PC-9 (cell line): ENCODE measurements around the gene DNAJB6. TPM values are rescaled to one million over a fixed set of nuclear protein-coding genes. Genes with fewer than 3 reads are reported as not detected.
A peak's percentile ranks its signal among the peaks of the same experiment; 100 is the strongest.

Experiments used
- BruUV-seq: library from RNA; stranded (reverse); fragments of 400-500 nt; replicated peaks from 2 replicates; lab custom pipeline; 2021; lab: Mats Ljungman, UMichigan
- CTCF ChIA-PET: fragments of 300-600 bp; sonication (Branson Sonifier 250); formaldehyde crosslinking; loops from one replicate; lab custom pipeline; 2022; ENCODE audit warnings: antibody characterized with exemption; lab: Charles Lee
- POLR2A ChIA-PET: fragments of 300-600 bp; sonication (Branson Sonifier 250); formaldehyde crosslinking; loops from one replicate; lab custom pipeline; 2022; ENCODE audit warnings: antibody characterized with exemption; ENCODE audit not compliant: unreplicated experiment; lab: Charles Lee
- DNase-seq, 2 experiments: peaks; one replicate each; pipeline versions ENCODE4 v3.0.0 to v3.0.0-alpha.2; 2015 to 2022; ENCODE audit warnings: mixed read lengths in 1 of 2
- H2AFZ ChIP-seq: fragments of 200-600 bp; sonication (generic); 2 replicates; pipeline ENCODE4 v1.8.1; 2017; ENCODE audit warnings: antibody characterized with exemption
- H3F3A ChIP-seq: fragments of 200-600 bp; sonication (generic); 2 replicates; pipeline ENCODE4 v1.8.1; 2017; ENCODE audit warnings: antibody characterized with exemption, mild to moderate bottlenecking, low read depth; ENCODE audit not compliant: insufficient read depth
- H3K27ac ChIP-seq: fragments of 200-600 bp; sonication (generic); 2 replicates; pipeline ENCODE4 v1.6.1; 2016; ENCODE audit warnings: mixed run types
- H3K27me3 ChIP-seq: fragments of 200-600 bp; sonication (generic); 2 replicates; pipeline ENCODE4 v1.6.1; 2016; ENCODE audit warnings: low read depth, mixed run types; ENCODE audit not compliant: insufficient read depth
- H3K36me3 ChIP-seq: fragments of 200-600 bp; sonication (generic); 2 replicates; pipeline ENCODE4 v1.6.1; 2016; ENCODE audit warnings: low read depth, mixed run types
- H3K4me1 ChIP-seq: fragments of 200-600 bp; sonication (generic); replicated peaks from 2 replicates; pipeline ENCODE4 v1.6.1; 2016; ENCODE audit warnings: mixed run types; ENCODE audit not compliant: insufficient read depth
- H3K4me2 ChIP-seq: fragments of 200-600 bp; sonication (generic); 2 replicates; pipeline ENCODE4 v1.6.1; 2017; ENCODE audit warnings: mixed run types
- H3K4me3 ChIP-seq: fragments of 200-600 bp; sonication (generic); 2 replicates; pipeline ENCODE4 v1.6.1; 2016; ENCODE audit warnings: mixed run types
- H3K79me2 ChIP-seq: fragments of 200-600 bp; sonication (generic); 2 replicates; pipeline ENCODE4 v1.6.1; 2017; ENCODE audit warnings: low read depth, mixed run types
- H3K9me2 ChIP-seq: fragments of 200-600 bp; sonication (generic); 2 replicates; pipeline ENCODE4 v1.8.1; 2017; ENCODE audit warnings: mild to moderate bottlenecking; ENCODE audit not compliant: insufficient read depth
- H3K9me3 ChIP-seq: fragments of 200-600 bp; sonication (generic); 2 replicates; pipeline ENCODE4 v1.8.1; 2016; ENCODE audit warnings: low read depth; ENCODE audit not compliant: insufficient read depth
- H4K20me1 ChIP-seq: fragments of 200-600 bp; sonication (generic); 2 replicates; pipeline ENCODE4 v1.8.1; 2017; ENCODE audit not compliant: insufficient read depth
- CTCF ChIP-seq: fragments of 200-600 bp; sonication (generic); conservative IDR thresholded peaks from 2 replicates; pipeline ENCODE4 v1.6.1; 2017; ENCODE audit warnings: mixed run types, antibody characterized with exemption, mild to moderate bottlenecking, moderate library complexity
- EZH2 ChIP-seq: fragments of 200-600 bp; sonication (generic); IDR thresholded peaks from 2 replicates; pipeline ENCODE4 v1.8.0; 2017; ENCODE audit warnings: antibody characterized with exemption, low read depth
- intact Hi-C: fragments of 100-400 bp; cut with micrococcal nuclease; formaldehyde crosslinking; loops from one replicate; pipeline ENCODE4 v1.10.0; 2022; ENCODE audit not compliant: unreplicated experiment
- total RNA-seq: library from RNA; stranded (reverse); gene quantifications from 2 replicates; pipeline ENCODE4 v1.2.3, GENCODE V29; 2021

Gene DNAJB6
- total RNA-seq, 1 experiment from 2014 or later = 182 TPM

- DNase-seq = no peak
- no TSS peak for BruUV-seq
- Histone ChIP-seq H3K9me3 (no peaks in the 10 kb centered on the region), H3K27me3 (no peaks in the 10 kb centered on the region), H3F3A (peaks cover 37% of the 10 kb centered on the region), H3K27ac (no peak overlapping the region), H3K4me1 (peaks cover 33% of the 10 kb centered on the region), H3K79me2 (no peaks in the 10 kb centered on the region), H4K20me1 (no peaks in the 10 kb centered on the region), H3K36me3 (no peaks in the 10 kb centered on the region), H2AFZ (no peak overlapping the region), H3K4me2 (no peak overlapping the region), H3K9me2 (no peaks in the 10 kb centered on the region), H3K4me3 (no peak overlapping the region)
- POLR2A ChIA-PET = no interaction called here
- intact Hi-C loops = no loop called here
- no peak for TF ChIP-seq CTCF
- CTCF ChIA-PET = no interaction called here
Measured at GRCh38 chr7:157299317-157299612, 37.5 kb upstream of the DNAJB6 start.

- H3K9me2 ChIP-seq = no peaks in the 10 kb centered on the region
- no peaks in the 10 kb centered on the region for H4K20me1 ChIP-seq
- no peak overlapping the region for H3K4me2 ChIP-seq
- no peaks in the 10 kb centered on the region for H3K27me3 ChIP-seq
- BruUV-seq = no TSS peak
- no peaks in the 10 kb centered on the region for H3K79me2 ChIP-seq
- peaks cover 34% of the 10 kb centered on the region for H3K4me1 ChIP-seq
- no peak overlapping the region for H2AFZ ChIP-seq
- H3K4me3 ChIP-seq = no peak overlapping the region
- peak; percentile 66 to 72 for DNase-seq
- no peak for TF ChIP-seq CTCF
- no peak for TF ChIP-seq EZH2
- intact Hi-C loops = loop anchor here (5.0 kb wide), 2 partner anchors 38 to 1518 kb away; partner anchors contain the start of gene DNAJB6
- POLR2A ChIA-PET = no interaction called here
- no peaks in the 10 kb centered on the region for H3K36me3 ChIP-seq
- peaks cover 41% of the 10 kb centered on the region for H3F3A ChIP-seq
- no peak overlapping the region for H3K27ac ChIP-seq
- CTCF ChIA-PET = no interaction called here
- no peaks in the 10 kb centered on the region for H3K9me3 ChIP-seq
Measured at GRCh38 chr7:157299613-157300368, 37.0 kb upstream of the DNAJB6 start.

- no TSS peak for BruUV-seq
- no peak overlapping the region for H3K4me3 ChIP-seq
- no peaks in the 10 kb centered on the region for H3K79me2 ChIP-seq
- no peak overlapping the region for H3K4me2 ChIP-seq
- TF ChIP-seq CTCF = no peak
- TF ChIP-seq EZH2 = no peak
- H3K9me3 ChIP-seq = no peaks in the 10 kb centered on the region
- H3K27ac ChIP-seq = no peak overlapping the region
- no peaks in the 10 kb centered on the region for H4K20me1 ChIP-seq
- H3F3A ChIP-seq = peaks cover 45% of the 10 kb centered on the region
- intact Hi-C loops = loop anchor here (5.0 kb wide), 2 partner anchors 37 to 1517 kb away; partner anchors contain the start of gene DNAJB6
- peaks cover 34% of the 10 kb centered on the region for H3K4me1 ChIP-seq
- no peaks in the 10 kb centered on the region for H3K27me3 ChIP-seq
- H3K9me2 ChIP-seq = no peaks in the 10 kb centered on the region
- ChIA-PET CTCF (no interaction called here), POLR2A (no interaction called here)
- DNase-seq = no peak
- H3K36me3 ChIP-seq = no peaks in the 10 kb centered on the region
- no peak overlapping the region for H2AFZ ChIP-seq
Measured at GRCh38 chr7:157300369-157300825, 36.4 kb upstream of the DNAJB6 start.
